GM21737 (cell line): ENCODE measurements around the gene MYO1D.
"Not testable (repeated sequence)": the region's sequence is repeated elsewhere in the genome, so short reads cannot be mapped to it uniquely, and the experiment has no call there.

Source experiments
- ATAC-seq: cut with Tn5 transposase; IDR thresholded peaks from one replicate; pipeline ENCODE4 v1.9.1; 2021; ENCODE audit warnings: mild to moderate bottlenecking, moderate library complexity; ENCODE audit not compliant: unreplicated experiment

MYO1D gene

DNA sequence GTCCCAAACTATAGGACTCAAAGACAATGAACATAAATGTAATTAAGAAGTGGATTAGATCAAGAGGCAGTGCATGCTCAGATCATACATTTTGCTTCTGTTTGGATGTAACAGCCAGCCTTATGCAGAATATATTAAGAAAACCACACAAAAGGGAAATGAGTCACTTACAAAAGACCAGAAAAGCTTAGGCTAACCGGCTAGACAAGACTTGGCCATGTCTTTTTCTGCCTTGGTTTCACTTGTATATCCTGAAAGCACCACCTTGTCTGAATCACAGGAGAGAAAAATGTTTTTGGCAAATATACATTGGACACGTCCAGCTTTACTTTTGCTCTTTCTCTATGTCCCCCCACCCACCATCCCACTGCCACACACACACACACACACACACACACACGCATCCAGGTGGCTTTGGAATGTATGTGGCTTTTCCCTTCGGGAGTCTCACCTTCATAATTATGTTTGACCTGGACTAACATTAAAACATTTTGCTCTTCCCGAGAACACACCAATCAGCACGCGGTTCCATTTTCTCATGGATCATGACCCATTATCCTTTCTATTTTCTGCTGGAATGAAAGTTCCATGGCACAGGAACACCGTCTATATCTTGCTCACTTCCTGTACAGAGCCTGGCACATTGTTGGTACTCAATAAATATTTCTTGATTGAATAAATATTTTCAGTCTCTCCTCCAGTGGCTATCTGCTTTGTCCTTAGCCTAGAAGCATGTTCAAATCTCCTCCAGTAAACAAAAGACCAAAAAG, 325.6 kb downstream of the MYO1D start:
- peak; percentile 68 for ATAC-seq

DNA sequence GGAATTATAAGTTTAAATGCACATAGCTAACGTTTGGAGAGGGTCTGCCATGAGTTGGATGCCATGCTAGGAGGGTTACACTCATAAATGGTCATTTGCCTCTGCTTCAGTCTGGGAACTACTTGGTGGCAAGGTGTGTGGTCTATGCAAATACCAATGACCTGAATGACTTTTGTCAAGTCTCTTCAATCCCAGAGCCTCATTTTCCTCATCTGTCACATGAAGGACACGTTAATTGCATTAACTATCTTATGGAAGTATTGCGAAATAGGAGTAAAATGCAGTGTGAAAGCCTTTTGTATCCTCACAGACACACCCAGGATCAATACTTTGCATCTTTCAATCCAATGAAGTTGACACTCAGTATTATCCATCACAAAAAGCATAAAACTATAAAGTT, 327.4 kb downstream of the MYO1D start:
- no peak for ATAC-seq

DNA sequence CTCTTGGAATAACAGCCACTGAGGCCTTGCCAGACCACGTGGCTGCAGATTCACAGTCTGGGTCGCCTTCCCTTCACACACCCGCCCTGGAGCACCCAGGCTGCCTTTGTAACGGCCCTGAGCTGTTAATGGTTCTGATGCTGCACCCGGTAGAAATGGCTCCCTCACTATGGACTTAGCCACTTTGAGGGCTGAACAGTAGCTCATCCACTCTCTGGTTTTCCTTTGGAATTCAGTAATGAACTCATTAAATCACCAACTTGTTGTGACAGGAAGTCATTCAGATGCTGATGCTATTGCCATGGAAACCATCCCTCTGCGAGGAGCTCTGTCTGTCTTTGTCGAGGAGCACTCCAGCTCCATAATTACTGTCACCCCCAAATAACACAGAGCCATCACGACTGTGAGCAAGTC, 330.9 kb downstream of the MYO1D start:
- ATAC-seq: no peak

DNA sequence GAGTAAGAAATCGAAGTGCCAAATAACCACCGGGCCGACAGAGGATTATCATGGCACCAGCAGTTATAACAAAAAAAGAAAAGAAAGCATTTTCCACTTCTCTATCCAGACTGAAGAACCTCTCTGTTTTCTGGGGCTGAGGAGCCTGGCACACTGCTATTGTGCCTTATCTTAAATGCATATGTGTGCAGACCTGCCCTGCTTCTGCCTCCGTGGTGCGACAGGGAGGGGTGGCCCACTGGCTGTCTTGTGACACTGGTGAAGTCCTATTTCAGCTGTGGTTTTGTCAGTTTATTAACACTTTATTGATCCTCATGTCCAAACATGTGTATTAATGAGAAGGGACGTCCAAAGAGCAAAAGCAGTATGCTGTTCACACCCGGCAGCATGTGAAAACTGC, 334.7 kb downstream of the MYO1D start:
- ATAC-seq: no peak

DNA sequence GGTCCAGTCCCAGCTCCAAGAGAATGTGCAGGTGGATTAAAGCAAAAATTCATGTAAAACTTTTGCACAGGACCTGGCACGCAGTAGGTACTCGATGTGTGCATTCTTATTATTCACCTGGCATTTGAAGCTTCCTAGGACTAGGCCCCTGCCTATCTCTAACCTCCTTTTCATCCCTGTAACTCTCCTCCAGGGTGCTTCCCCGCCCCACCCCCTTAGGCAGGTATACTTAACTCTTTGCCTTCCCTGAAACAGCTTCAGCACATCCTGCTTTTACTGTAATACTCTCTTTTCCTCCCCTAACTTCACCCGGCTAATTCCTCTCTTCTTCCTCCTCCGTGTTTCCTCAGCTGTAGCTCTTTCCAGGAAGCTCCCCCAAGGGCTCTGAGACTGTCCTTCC, 335.3 kb downstream of the MYO1D start:
- ATAC-seq: no peak

DNA sequence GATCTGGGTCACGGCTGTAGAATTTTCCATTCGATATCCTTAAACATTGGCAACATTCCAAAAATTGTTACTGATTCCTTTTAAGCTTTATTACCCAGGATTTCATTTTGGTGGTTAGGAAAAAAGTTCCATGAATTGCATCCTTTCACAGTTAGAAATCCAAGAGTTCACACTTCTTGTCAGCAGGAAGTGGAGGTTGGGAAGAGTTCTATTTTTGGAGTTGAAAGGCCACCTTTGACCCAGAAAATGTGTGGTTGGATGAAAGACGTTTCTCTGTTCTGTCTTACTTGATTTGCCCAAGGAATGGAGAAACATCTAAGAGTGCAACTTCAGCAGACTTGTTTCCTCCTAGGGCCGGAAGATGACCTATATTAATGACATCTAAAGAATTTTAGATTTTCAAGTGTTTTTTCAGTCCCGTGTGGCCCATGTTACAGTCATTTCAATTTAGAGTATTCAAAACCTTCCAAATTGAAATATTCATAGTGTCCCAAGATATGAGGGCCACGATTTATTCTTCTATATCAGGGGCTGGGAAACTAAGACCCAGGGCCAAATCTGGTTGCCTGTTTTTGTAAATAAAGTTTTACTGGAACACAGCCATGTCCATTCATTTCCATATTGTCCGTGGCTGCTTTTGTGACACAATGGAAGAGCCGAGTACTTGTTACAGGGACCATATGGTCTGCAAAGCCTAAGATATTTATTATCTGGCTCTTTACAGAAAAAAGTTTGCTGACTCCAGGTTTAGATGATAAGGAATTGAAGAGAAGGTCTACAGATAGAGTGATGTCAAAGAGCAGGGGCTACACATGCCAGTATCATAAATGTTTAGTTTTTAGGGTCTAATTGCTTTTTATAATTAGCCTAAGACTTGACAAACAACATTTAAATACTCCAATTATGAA, 339.9 kb downstream of the MYO1D start:
- no peak for ATAC-seq

DNA sequence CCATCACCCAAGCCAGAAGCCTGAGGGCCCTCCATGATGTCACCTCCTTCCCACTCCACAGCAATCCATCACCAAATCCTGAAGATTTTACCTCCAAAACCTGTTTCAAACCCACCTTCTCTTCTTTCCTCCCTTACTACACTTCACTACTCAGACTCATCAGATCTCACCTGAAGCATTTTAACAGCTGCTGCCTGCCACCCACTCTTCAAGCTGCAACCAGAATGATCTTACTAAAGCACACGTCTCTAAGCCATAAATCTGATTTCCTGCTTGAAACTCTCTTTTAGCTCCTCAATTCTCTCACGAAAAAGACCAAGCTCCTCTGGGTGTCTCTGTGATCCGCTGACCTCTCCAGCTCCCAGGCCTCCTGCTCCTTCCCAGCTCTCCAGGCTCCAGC, 343.6 kb downstream of the MYO1D start:
- no peak for ATAC-seq

DNA sequence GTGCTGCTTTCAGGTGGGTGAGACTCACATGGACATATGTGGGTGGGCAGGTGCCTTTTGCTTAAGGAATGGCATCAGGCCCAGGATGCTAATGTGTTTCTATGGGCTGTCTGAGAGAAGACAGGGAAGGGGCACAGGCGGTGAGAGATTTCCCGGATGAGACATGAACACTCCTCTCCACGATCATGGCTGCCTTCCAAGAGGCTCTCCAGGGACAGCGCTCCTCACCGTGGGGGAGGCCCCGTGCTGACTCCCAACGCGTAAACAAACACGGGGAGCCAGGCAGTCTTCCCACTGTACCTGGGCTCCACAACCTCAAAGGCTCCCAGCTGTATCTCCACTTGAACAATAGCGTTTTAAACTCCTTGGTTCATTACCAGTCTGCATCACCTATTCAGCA, 347.3 kb downstream of the MYO1D start:
- ATAC-seq: no peak

DNA sequence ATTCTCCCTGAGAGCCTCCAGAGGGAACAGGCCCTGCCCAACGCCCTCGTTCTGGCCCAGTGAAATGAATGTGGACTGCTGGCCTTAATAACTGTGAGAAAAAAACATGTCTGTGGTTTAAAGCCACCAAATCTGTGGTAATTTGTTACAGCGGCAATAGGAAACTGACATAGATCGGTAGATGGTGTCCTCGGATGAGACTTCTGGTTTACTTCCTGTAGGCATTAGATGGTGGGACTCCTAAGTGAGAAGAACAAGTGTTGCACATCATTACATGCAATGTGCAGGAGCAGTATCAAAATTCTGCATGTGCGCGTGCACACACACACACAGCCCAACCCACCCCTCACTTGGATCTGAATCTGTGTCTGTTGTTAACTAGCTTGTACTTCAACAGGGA, 348.1 kb downstream of the MYO1D start:
- no peak for ATAC-seq

DNA sequence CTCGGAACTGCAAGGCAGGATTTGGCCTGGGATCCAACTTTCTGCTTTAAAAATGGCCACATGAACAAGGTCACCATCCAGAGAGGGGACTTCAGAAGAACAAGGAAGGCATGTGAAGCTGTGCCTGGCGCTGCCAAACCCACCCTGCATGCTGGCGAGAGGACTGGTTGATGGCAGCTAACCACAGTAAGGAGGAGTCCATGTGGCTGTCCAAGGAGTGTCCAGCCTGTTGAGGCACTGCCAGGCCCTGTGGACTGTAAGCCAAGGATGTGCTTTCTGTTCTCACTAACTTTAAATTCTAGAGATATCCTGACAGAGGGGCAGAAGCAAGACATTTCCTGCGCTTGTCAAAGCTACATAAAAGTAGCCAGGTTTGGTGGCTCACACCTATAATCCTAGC, 349.8 kb downstream of the MYO1D start:
- ATAC-seq: no peak

DNA sequence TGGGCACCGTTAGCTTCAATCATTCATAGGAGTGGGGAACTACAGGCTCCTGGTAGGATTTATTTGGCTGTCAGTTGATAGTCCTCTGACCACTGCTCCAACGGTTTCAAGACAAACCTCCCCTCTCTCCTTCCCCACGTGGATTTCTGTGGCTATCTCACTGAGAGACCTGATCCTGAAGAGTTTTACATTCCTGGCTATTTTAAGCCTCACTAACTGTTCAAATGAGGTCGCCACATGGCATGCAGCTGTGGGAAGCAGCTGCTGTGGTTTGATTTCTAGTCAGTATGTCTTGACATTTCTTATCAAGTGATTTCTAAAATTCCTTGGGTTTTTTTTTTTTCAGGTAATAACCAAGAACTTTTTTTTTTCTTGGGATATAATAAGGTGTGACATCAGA, 351.8 kb downstream of the MYO1D start:
- no peak for ATAC-seq

DNA sequence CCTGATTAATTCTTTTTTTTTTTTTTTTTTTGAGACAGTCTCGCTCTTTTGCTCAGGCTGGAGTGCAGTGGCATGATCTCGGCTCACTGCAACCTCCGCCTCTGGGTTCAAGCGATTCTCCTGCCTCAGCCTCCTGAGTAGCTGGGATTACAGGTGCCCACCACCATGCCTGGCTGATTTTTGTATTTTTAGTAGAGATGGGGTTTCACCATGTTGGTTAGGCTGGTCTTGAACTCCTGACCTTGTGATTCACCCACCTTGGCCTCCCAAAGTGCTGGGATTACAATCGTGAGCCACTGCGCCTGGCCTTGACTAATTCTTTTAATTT, 352.4 kb downstream of the MYO1D start:
- ATAC-seq: not testable (repeated sequence)

DNA sequence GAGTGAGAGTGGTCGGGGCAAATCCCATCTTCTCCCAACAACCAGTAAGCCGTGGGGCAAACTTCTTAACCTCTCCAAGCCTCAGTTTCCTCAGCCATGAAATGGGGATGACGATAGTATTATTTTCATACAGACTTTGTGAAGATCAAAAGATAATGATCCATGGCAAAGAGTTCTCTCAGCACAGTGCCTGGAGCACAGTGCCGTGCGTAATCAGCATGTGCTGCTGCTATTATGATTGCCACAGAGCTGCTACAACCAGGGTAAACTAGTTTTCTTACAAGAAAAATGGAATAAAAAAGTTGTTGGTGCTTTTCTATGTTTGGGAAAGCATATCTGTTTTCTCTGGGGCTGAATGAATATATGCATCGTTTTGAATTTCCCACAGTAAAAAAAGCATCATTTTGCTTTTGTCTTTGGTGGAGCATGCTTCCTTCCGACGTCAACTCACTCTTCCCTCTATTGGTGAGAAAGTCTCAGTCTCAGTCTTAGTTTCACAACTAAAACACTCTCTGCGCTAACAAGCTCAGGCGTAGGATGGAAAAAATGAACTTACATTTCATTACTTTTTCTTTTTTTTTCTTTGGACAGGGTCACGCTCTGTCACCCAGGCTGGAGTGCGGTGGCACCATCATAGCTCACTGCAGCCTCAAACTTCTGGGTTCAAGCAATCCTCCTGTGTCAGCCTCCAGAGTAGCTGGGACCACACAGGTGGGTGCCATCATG, 352.9 kb downstream of the MYO1D start:
- peak; percentile 38 for ATAC-seq

DNA sequence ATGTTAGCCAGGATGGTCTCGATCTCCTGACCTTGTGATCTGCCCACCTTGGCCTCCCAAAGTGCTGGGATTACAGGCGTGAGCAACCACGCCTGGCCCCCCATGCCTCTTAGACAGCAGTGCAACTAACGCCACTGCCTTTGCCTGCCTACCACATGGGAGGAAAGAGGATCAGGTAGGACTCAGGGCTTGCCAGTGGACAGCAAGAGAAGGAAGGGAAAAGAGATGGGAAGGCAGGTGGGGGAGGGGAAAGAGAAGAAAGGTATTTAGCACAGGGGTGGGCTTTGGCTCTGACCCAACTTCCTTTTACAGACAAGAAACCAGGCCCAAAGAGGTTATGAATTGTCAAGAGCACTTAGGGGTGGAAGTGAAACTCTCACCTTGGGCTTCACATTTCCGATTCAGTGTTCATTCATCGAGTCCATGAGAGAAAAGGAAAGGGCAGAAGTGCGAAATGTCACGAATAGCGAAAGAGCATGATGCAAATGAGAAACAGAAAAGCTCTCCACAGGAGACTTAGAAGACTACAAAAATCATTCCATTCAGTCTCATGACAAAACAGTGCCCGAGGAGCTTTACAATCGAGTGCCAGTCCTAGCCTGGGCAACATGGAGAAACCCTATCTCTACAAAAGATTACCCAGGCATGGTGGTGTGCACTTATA, 353.8 kb downstream of the MYO1D start:
- peak; percentile 47 for ATAC-seq

DNA sequence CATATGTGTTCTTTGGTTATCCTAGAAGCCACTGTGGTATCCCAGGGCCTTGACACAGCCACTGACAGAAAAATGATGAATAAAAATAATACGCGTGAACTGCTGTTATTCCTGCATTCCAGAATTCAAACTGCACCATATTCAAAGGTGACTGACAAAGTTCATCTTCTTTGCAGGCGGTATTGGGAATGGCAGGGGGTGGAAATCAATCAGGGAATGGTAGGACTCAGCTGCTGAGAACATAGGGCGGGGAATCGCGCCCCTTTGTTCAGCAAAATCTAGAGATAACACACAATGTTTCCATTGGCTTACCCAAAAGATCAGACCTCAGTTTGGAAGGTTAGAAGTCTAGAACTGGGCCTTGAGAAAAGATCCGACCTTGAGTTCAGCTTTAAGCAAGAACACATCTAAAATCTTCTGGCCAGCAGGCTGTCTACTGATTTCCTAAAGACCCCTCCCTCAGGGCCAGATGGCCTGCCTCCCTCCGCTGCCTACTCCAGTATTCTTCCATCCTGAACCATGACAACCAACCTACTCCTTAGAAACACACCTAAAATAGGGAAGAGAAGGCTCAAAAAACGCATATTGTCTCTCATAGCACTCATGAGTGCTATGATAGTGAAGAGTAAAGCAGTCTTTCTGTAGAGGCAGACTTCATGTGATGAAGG, 356.1 kb downstream of the MYO1D start:
- no peak for ATAC-seq

DNA sequence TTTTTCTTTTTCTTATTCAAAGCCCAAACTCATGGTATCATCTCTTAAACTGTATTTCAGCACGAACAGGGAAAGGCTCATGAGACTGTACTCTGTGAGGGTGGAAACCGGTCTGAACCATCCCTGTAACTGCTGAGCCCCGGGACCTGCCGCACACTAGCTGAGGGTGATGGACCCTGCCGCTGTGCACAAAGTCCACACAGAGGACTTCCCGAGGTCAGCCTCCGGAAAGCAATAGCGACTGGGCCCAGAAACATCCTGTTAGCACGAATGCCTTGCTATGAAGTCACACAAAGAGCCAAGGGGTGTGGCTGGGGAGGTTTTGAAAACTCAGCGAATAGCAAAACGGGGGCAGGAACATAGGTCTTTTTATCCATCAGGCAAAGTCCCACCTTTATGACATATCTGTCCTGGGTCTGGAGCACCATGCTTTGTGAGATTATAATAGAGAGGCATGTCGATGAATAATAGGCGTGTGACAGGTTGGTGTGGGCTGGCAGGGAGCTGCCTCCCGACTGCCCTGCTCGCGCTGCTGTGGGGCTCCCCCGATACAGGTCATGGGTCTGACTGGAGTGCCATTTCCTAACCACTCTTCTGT, 356.7 kb downstream of the MYO1D start:
- no peak for ATAC-seq

DNA sequence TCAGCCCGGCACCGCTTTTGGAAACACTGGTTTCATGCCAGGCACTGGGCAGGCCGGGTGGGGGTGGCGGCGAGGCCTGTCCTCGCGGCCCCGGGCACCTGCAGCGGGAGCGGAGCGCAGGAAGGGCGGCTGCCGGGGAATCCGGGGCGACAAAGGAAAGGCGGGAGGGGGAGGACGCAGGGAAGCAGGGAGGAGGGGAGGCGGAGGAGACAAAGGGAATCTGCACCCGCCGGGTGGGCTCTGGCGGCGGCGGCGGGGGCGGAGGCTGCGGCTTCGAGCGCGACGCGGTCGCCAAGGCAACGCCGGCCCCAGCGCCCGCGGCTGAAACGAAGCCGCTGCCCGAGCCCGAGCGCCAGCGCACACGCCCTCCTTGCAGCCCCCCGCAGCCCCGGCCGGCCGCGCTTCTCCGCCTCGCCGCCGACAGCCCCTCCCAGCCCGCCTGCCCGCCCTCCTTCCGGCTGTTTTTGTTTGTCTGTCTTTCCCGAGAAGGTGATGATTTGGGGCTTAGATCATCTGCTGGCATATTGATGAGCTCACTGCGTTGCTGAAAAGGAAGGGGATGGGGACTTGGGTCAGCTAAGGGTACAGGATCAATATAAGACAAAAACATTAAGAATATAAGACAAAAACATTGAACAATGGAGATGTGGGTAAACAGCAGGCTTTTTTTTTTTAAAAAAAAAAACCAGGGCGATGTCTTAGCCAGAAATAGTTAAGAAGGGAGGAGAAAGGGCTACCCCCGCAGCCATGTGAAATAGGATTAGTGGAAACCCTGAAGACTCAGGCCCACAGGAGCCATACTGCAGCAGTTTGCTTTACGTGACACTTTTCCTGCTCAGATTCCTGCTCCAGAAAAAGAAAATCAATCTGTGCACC, 357.5 kb downstream of the MYO1D start:
- no peak for ATAC-seq

DNA sequence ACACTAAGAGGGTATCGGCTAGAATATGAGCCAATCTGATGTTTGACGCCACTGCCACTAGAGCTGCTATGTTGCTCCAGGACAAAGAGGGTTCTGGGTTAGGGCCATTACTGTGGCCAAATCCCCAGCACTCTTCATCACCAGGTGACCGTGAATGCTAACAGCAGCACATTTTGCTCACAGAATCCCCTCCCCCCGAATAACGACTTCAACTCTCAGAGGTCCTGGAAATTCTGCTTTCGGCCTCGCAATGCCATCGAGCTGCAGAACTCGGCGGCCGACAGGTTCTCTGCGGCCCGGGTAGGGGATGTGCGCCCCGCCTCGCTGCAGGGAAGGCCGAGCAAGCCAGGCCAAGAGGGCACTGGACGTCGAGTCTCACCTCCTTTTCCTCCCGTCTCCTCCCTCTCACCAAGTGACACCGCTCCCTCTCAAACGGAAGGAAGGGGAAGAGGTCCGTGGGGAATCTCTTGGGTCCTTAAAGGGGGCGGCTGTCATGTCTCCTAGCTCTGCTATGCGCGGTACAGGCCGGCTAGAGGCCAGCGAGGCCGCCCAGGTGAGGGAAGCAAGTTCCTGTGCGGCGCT, 358.2 kb downstream of the MYO1D start:
- no peak for ATAC-seq

DNA sequence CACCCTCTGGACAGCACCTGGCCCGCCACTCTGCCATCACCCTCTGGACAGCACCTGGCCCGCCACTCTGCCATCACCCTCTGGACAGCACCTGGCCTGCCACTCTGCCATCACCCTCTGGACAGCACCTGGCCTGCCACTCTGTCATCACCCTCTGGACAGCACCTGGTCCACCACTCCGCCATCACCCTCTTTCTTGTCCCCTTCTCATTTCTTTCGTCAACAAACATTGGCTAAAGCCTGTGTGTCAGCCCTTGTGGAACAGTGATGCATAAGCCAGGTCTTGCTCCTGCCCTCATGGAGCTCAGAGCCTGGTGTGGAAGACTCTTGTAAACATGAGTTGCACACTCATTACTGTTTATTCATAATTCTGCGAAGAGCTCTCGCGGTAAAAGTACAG, 358.9 kb downstream of the MYO1D start:
- ATAC-seq: no peak
